AG04450 (cell line): ENCODE measurements around the gene BRD7. TPM values are rescaled to one million over a fixed set of nuclear protein-coding genes. Genes with fewer than 3 reads are reported as not detected.

Experiments used
- CTCF ChIA-PET: fragments of 300-600, 350-600 bp; formaldehyde crosslinking; extraction: SDS; loops from one replicate; lab custom pipeline; 2022; ENCODE audit warnings: antibody characterized with exemption, inconsistent platforms; lab: Charles Lee
- POLR2A ChIA-PET: fragments of 350-600 bp; formaldehyde crosslinking; extraction: SDS; loops from one replicate; lab custom pipeline; 2021; ENCODE audit warnings: antibody characterized with exemption, inconsistent platforms; lab: Yijun Ruan, JAX
- DNase-seq: peaks from one replicate; pipeline ENCODE4 v3.0.0-alpha.2; 2011; ENCODE audit warnings: low read depth, low spot score
- H3K27ac ChIP-seq: one replicate; pipeline ENCODE4 v1.5.1; 2012; ENCODE audit warnings: low read depth, low read length, control low read depth
- H3K27me3 ChIP-seq: one replicate; pipeline ENCODE4 v1.6.0; 2012; ENCODE audit warnings: low read length; ENCODE audit not compliant: control insufficient read depth, insufficient read depth
- H3K4me3 ChIP-seq: 2 replicates; pipeline ENCODE4 v1.5.1; 2011; ENCODE audit warnings: mild to moderate bottlenecking, low read depth, low read length, control low read depth
- H3K9me3 ChIP-seq: 2 replicates; pipeline ENCODE4 v1.5.1; 2012; ENCODE audit warnings: low read length; ENCODE audit not compliant: control insufficient read depth, insufficient read depth
- CTCF ChIP-seq: IDR thresholded peaks from 2 replicates; pipeline ENCODE4 v1.5.1; 2011; ENCODE audit warnings: low read depth, low read length, control low read depth, inconsistent platforms
- polyA plus RNA-seq: library from polyadenylated mRNA; depleted of rRNA; stranded (reverse); fragments of >200 nt; gene quantifications from 2 replicates; pipeline ENCODE4 v1.2.3, GENCODE V29; 2011

Gene BRD7
- polyA plus RNA-seq, 1 experiment, result 69.2 TPM

GRCh38 chr16:50315346-50315997 is 53.3 kb downstream of the BRD7 start:
- H3K27ac ChIP-seq, result no peak overlapping the region
- no peaks in the 10 kb centered on the region for H3K27me3 ChIP-seq
- no peak for DNase-seq
- ChIA-PET CTCF (no interaction called here), POLR2A (no interaction called here)
- H3K4me3 ChIP-seq, result no peak overlapping the region
- no peak for TF ChIP-seq CTCF
- H3K9me3 ChIP-seq, result no peaks in the 10 kb centered on the region

- Histone ChIP-seq H3K27me3 (no peaks in the 10 kb centered on the region), H3K27ac (no peak overlapping the region), H3K4me3 (no peak overlapping the region), H3K9me3 (no peaks in the 10 kb centered on the region)
- no peak for DNase-seq
- no peak for TF ChIP-seq CTCF
- ChIA-PET CTCF (interaction anchor here (1.0 kb wide), 1 partner anchor 290 kb away, joined by 3 read pairs; the partner anchor contains the start of gene CNEP1R1), POLR2A (no interaction called here)
These were observed 54.1 kb downstream of the BRD7 start for GRCh38 chr16:50314665-50315064.

- POLR2A ChIA-PET, result no interaction called here
- Histone ChIP-seq H3K4me3 (no peak overlapping the region), H3K27ac (no peak overlapping the region), H3K9me3 (no peaks in the 10 kb centered on the region), H3K27me3 (no peaks in the 10 kb centered on the region)
- CTCF ChIA-PET, result interaction anchor here (0.8 to 1.0 kb wide), 3 partner anchors 13 to 289 kb away, joined by 3 to 4 read pairs (median 3); partner anchors contain the start of gene CNEP1R1
- no peak for TF ChIP-seq CTCF
- no peak for DNase-seq
These were observed 55.0 kb downstream of the BRD7 start for GRCh38 chr16:50313596-50314478.

GRCh38 chr16:50311891-50312501 is 56.8 kb downstream of the BRD7 start:
- CTCF ChIA-PET, result interaction anchor here (1.1 kb wide), 1 partner anchor 9 kb away, joined by 3 read pairs; no protein-coding TSS in a partner anchor
- no peak for TF ChIP-seq CTCF
- POLR2A ChIA-PET, result no interaction called here
- H3K9me3 ChIP-seq, result peaks cover 7% of the 10 kb centered on the region; the same call in 1 of the 2 replicates
- DNase-seq, result no peak
- no peak overlapping the region for H3K4me3 ChIP-seq
- no peak overlapping the region for H3K27ac ChIP-seq
- no peaks in the 10 kb centered on the region for H3K27me3 ChIP-seq
